GM23338 (cell line): ENCODE measurements around the gene MAP3K10. TPM values are rescaled to one million over a fixed set of nuclear protein-coding genes. Genes with fewer than 3 reads are reported as not detected.

Source experiments
- ATAC-seq: fragments of 200-7000 bp; cut with Tn5 transposase; 3 replicates; pipeline ENCODE4 v1.9.1; 2020
- DNase-seq: peaks from one replicate; pipeline ENCODE4 v3.0.0-alpha.2; 2015; ENCODE audit warnings: low spot score
- H2AFZ ChIP-seq: fragments of 200-600 bp; sonication (generic); 2 replicates; pipeline ENCODE4 v1.8.0; 2016; ENCODE audit warnings: antibody characterized with exemption, mild to moderate bottlenecking, moderate library complexity
- H3F3A ChIP-seq: fragments of 200-600 bp; sonication (generic); replicated peaks from 2 replicates; pipeline ENCODE4 v1.8.0; 2017; ENCODE audit warnings: antibody characterized with exemption, mixed run types, low read depth
- H3K27ac ChIP-seq: fragments of 200-600 bp; sonication (generic); 2 replicates; pipeline ENCODE4 v1.6.1; 2016; ENCODE audit warnings: low read depth
- H3K27me3 ChIP-seq: fragments of 200-600 bp; sonication (generic); 2 replicates; pipeline ENCODE4 v1.8.0; 2016; ENCODE audit warnings: mild to moderate bottlenecking, mixed run types, moderate library complexity; ENCODE audit not compliant: insufficient read depth
- H3K36me3 ChIP-seq: fragments of 200-600 bp; sonication (generic); 2 replicates; pipeline ENCODE4 v1.8.0; 2016; ENCODE audit warnings: mild to moderate bottlenecking; ENCODE audit not compliant: insufficient read depth
- H3K4me1 ChIP-seq: fragments of 200-600 bp; sonication (generic); 2 replicates; pipeline ENCODE4 v1.8.0; 2016; ENCODE audit warnings: mild to moderate bottlenecking, moderate library complexity; ENCODE audit not compliant: insufficient read depth
- H3K4me2 ChIP-seq: fragments of 200-600 bp; sonication (generic); 2 replicates; pipeline ENCODE4 v1.7.1; 2017; ENCODE audit warnings: mixed run types
- H3K4me3 ChIP-seq: fragments of 200-600 bp; sonication (generic); 2 replicates; pipeline ENCODE4 v1.6.1; 2016; ENCODE audit warnings: mixed run types
- H3K79me2 ChIP-seq: fragments of 200-600 bp; sonication (generic); replicated peaks from 2 replicates; pipeline ENCODE4 v1.8.0; 2017; ENCODE audit warnings: mild to moderate bottlenecking; ENCODE audit not compliant: insufficient read depth
- H3K9me2 ChIP-seq: fragments of 200-600 bp; sonication (generic); 2 replicates; pipeline ENCODE4 v1.8.0; 2017; ENCODE audit not compliant: insufficient read depth
- H4K20me1 ChIP-seq: fragments of 200-600 bp; sonication (generic); replicated peaks from 2 replicates; pipeline ENCODE4 v1.8.0; 2017; ENCODE audit warnings: mild to moderate bottlenecking; ENCODE audit not compliant: insufficient read depth
- H3K27ac Mint-ChIP-seq: 2 replicates; pipeline ENCODE4 v1.8.0; 2020; ENCODE audit warnings: inconsistent platforms, mild to moderate bottlenecking, moderate library complexity, mixed read lengths
- H3K27me3 Mint-ChIP-seq: 3 replicates; pipeline ENCODE4 v1.8.0; 2022; ENCODE audit warnings: low read depth, mild to moderate bottlenecking, moderate library complexity, mixed read lengths, inconsistent platforms; ENCODE audit not compliant: insufficient read depth, poor library complexity
- H3K36me3 Mint-ChIP-seq: 3 replicates; pipeline ENCODE4 v1.8.0; 2021; ENCODE audit warnings: low read depth, mild to moderate bottlenecking, inconsistent platforms, moderate library complexity, mixed read lengths
- H3K4me1 Mint-ChIP-seq: 3 replicates; pipeline ENCODE4 v1.8.0; 2020; ENCODE audit warnings: mild to moderate bottlenecking, inconsistent platforms, mixed read lengths
- H3K4me3 Mint-ChIP-seq: 3 replicates; pipeline ENCODE4 v1.8.0; 2021; ENCODE audit warnings: moderate library complexity, mild to moderate bottlenecking, inconsistent platforms, mixed read lengths
- H3K9me3 Mint-ChIP-seq: 3 replicates; pipeline ENCODE4 v1.8.0; 2020; ENCODE audit warnings: moderate library complexity, mild to moderate bottlenecking, inconsistent platforms, mixed read lengths
- CREB1 ChIP-seq: fragments of 250-450 bp; sonication (Bioruptor Pico); IDR thresholded peaks from 2 replicates; pipeline ENCODE4 v1.5.0; 2020; ENCODE audit warnings: low read depth, mild to moderate bottlenecking, moderate library complexity
- CTCF ChIP-seq, 2 experiments: fragments of 200-600 bp in 1 of 2; sonication (generic) in 1 of 2; conservative IDR thresholded peaks; 2 replicates each; pipeline versions ENCODE4 v1.5.1 to v1.6.1; 2016 to 2017; ENCODE audit warnings: antibody characterized with exemption in 2 of 2, low read depth in 2 of 2, mild to moderate bottlenecking in 2 of 2, moderate library complexity in 1 of 2
- ETS1 ChIP-seq: IDR thresholded peaks from 2 replicates; pipeline ENCODE4 v1.6.1; 2016; ENCODE audit warnings: antibody characterized with exemption
- NANOG ChIP-seq: IDR thresholded peaks from 2 replicates; pipeline ENCODE4 v1.6.1; 2016; ENCODE audit warnings: antibody characterized with exemption, borderline replicate concordance
- ZNF331 ChIP-seq: fragments of 250-450 bp; sonication (Bioruptor Pico); IDR thresholded peaks from 2 replicates; pipeline ENCODE4 v1.5.0; 2020; ENCODE audit warnings: low read depth, mild to moderate bottlenecking, moderate library complexity
- ZNF462 ChIP-seq: fragments of 250-450 bp; sonication (Bioruptor Pico); IDR thresholded peaks from 2 replicates; pipeline ENCODE4 v1.5.0; 2020; ENCODE audit warnings: mild to moderate bottlenecking, moderate library complexity
- polyA plus RNA-seq: library from polyadenylated mRNA; unstranded; fragments of >200 nt; fragmentation: Nextera tagmentation; extraction: Ambion mirVana; gene quantifications from 2 replicates; pipeline ENCODE4 v1.2.1, GENCODE V29; 2016
- total RNA-seq: library from RNA; depleted of rRNA; stranded (reverse); fragments of >200 nt; shearing (Covaris generic); gene quantifications from 2 replicates; pipeline ENCODE4 v1.2.3, GENCODE V29; 2014
- TF ChIP-seq, protein P1 (sequence below): IDR thresholded peaks from one replicate; pipeline ENCODE4 v1.6.1; 2018; ENCODE audit warnings: antibody characterized with exemption; ENCODE audit not compliant: unreplicated experiment

Gene MAP3K10
- total and polyA plus RNA-seq, 2 experiments from 2014 or later, result 5.9 to 13.7 TPM

- TF ChIP-seq ETS1, result no peak
These were observed 71.2 kb downstream of the MAP3K10 start (continued) for GRCh38 chr19:40262422-40262821.

DNA sequence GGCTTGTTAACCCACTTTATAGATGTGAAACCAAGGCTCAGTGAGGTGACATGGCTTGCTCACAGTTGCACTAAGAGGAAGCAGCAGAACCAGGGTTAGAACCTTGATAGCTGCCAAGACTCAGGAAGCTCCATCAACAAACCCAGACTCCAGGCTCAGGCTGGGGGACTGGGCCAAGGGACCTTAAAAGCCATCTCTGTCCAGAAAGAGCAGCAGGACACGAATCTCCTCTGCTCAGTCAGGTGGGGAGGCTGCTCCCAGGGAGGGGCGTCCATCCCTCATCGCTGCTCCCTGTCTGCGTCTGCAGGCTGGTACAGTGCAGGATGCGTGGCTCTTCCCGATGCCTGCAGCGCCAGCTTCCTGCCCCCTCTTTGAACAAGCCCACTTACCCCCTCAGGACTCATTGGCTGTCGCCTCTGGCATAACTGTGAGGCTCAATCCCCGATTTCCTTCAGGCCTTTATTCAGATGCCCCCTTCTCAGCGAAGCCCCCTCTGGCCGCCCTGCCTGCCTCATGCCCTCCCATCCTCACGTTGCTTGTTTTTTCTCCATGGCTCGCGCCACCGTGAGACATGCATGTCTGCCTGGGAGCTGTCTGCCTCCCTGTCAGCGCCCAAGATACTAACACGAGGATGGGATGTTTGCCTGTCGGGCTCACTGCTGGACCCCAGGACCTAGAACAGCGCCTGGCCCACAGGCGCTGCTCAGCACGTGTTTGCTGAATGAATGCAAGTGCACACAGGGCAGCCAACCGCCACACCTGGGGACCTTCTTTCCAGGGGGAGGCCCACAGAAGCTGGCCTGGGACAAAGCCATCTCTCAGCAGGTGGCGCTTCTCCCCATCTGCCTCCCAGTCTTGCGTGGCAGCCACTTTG lies 72.5 kb downstream of the MAP3K10 start:
- H3K4me2 ChIP-seq, result no peak overlapping the region
- H3K4me3 ChIP-seq, result no peak overlapping the region
- H2AFZ ChIP-seq, result no peak overlapping the region
- H3K79me2 ChIP-seq, result peaks cover 31% of the 10 kb centered on the region
- Mint-ChIP-seq H3K4me1 (peaks cover 11% of the 10 kb centered on the region), H3K9me3 (no peaks in the 10 kb centered on the region), H3K27me3 (peaks cover 10% of the 10 kb centered on the region), H3K27ac (no peak overlapping the region), H3K36me3 (peaks cover 16% of the 10 kb centered on the region), H3K4me3 (no peak overlapping the region)
- TF ChIP-seq, protein P1, sequence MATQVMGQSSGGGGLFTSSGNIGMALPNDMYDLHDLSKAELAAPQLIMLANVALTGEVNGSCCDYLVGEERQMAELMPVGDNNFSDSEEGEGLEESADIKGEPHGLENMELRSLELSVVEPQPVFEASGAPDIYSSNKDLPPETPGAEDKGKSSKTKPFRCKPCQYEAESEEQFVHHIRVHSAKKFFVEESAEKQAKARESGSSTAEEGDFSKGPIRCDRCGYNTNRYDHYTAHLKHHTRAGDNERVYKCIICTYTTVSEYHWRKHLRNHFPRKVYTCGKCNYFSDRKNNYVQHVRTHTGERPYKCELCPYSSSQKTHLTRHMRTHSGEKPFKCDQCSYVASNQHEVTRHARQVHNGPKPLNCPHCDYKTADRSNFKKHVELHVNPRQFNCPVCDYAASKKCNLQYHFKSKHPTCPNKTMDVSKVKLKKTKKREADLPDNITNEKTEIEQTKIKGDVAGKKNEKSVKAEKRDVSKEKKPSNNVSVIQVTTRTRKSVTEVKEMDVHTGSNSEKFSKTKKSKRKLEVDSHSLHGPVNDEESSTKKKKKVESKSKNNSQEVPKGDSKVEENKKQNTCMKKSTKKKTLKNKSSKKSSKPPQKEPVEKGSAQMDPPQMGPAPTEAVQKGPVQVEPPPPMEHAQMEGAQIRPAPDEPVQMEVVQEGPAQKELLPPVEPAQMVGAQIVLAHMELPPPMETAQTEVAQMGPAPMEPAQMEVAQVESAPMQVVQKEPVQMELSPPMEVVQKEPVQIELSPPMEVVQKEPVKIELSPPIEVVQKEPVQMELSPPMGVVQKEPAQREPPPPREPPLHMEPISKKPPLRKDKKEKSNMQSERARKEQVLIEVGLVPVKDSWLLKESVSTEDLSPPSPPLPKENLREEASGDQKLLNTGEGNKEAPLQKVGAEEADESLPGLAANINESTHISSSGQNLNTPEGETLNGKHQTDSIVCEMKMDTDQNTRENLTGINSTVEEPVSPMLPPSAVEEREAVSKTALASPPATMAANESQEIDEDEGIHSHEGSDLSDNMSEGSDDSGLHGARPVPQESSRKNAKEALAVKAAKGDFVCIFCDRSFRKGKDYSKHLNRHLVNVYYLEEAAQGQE, result no peak
- TF ChIP-seq CREB1 (CRISPR knock-in tag) (no peak), ETS1 (no peak), CTCF (conservative IDR thresholded peaks at IDR 0.05; ENCODE audit: low read depth in 2 of 2) (no peak), NANOG (no peak), ZNF462 (CRISPR knock-in tag) (no peak), ZNF331 (CRISPR knock-in tag) (no peak)
- peaks cover 6% of the 10 kb centered on the region; the same call in 1 of the 2 replicates for H3K36me3 ChIP-seq
- H3K4me1 ChIP-seq, result no peaks in the 10 kb centered on the region; the same call in 1 of the 2 replicates
- H3K27me3 ChIP-seq, result no peaks in the 10 kb centered on the region
- H4K20me1 ChIP-seq, result no peaks in the 10 kb centered on the region; the same call in none of the 2 replicates
- H3K9me2 ChIP-seq, result no peaks in the 10 kb centered on the region
- DNase-seq, result no peak
- no peak for ATAC-seq
- peak overlapping the region; percentile 39; the same call in 1 of the 2 replicates for H3K27ac ChIP-seq
- H3F3A ChIP-seq, result no peaks in the 10 kb centered on the region
